H1 (cell line): ENCODE data around the gene OMP. TPM values are rescaled to one million over a fixed set of nuclear protein-coding genes. Genes with fewer than 3 reads are reported as not detected.

Experiments used
- CBX5 ChIP-seq: fragments of 300-800, 300-1000 bp; sonication (generic); IDR thresholded peaks from 2 replicates; pipeline ENCODE4 v1.7.1; 2016; ENCODE audit warnings: antibody characterized with exemption, low read length, low read depth
- NRF1 ChIP-seq: IDR thresholded peaks from 2 replicates; pipeline ENCODE4 v1.6.1; 2011; ENCODE audit warnings: mild to moderate bottlenecking, low read depth, low read length, improper control_type of control experiment
- RNF2 ChIP-seq: fragments of 200-900, 300-1000 bp; sonication (generic); IDR thresholded peaks from 2 replicates; pipeline ENCODE4 v1.7.1; 2016; ENCODE audit warnings: borderline replicate concordance, low read depth, mild to moderate bottlenecking, antibody characterized with exemption, low read length; ENCODE audit not compliant: poor library complexity, severe bottlenecking; ENCODE audit errors: missing control alignments
- SIN3A ChIP-seq, 2 experiments: IDR thresholded peaks in 1 of 2; conservative IDR thresholded peaks in 1 of 2; 2 replicates each; pipeline ENCODE4 v1.6.1; 2011 to 2012; ENCODE audit warnings: low read length in 2 of 2, improper control_type of control experiment in 1 of 2, low read depth in 1 of 2, mild to moderate bottlenecking in 1 of 2
- SP4 ChIP-seq: IDR thresholded peaks from 2 replicates; pipeline ENCODE4 v1.6.1; 2012; ENCODE audit warnings: low read length, inconsistent platforms
- TAF7 ChIP-seq: optimal IDR thresholded peaks from 2 replicates; pipeline ENCODE3; 2011; ENCODE audit warnings: low read depth, mild to moderate bottlenecking, inconsistent platforms, low read length, moderate library complexity, borderline replicate concordance
- polyA plus RNA-seq, 7 experiments: library from polyadenylated mRNA; depleted of rRNA in 3 of 7; stranded (reverse) in 5 of 7; unstranded in 2 of 7; fragments of >200 nt in 5 of 7; fragments of 200-250 nt in 2 of 7; gene quantifications; 1 replicate in 5 of 7; 2 replicates in 1 of 7; 4 replicates in 1 of 7; pipeline versions ENCODE4 v1.2.1 to v1.2.3, GENCODE V29; 2011 to 2013; ENCODE audit warnings: missing spikeins in 2 of 7, mixed read lengths in 2 of 7
- total RNA-seq: library from RNA; stranded (reverse); fragmentation: NEBNext Ultra II Directional; extraction: Animal tissue kit (Norgen Biotek cat#: 25700); gene quantifications from 2 replicates; pipeline ENCODE4 v1.2.1, GENCODE V29; 2021
- TF ChIP-seq, protein P1 (sequence below), 3 experiments: IDR thresholded peaks; 1 replicate in 2 of 3; 2 replicates in 1 of 3; pipeline versions ENCODE4 v1.5.1 to v1.6.1; 2011; ENCODE audit warnings: low read length in 3 of 3, mild to moderate bottlenecking in 3 of 3, inconsistent platforms in 2 of 3, low read depth in 1 of 3, moderate library complexity in 1 of 3; ENCODE audit not compliant: insufficient read depth in 1 of 3; ENCODE audit errors: control extremely low read depth in 1 of 3

OMP gene
- total and polyA plus RNA-seq, 2 of the 8 experiments (the other 6 are each of a cell fraction or from before 2014, with no cell fraction given) = not detected

DNA sequence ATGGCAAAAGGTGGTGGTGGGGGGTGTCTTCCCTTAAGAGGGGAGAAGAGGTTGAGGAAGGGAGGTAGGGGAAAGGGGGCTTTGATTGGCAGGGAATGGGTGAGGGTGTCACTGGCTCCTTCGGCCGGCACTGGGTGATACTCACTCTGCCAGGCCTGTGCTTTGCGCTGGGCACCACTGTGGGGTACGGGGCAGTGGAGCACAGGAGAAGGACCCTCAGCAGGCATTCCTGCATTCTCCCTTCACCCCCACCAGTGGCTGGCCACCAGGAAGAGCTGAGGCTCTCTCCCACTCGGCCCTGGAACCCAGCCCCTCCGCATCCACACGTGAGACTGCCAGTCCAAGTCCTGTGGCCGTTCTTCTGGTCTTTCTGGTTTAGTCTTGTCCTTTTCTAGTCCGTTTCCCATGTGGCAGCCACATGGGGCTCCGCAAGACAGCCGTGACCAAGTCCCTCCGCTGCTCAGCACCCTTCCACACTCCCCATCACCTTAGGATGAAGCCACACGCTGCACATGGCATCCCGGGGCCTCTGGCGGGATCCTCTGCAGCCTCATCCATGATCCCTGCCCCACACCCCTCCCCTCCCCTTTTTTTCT is 27.9 kb upstream of the OMP start (continued):
- TF ChIP-seq, protein P1, sequence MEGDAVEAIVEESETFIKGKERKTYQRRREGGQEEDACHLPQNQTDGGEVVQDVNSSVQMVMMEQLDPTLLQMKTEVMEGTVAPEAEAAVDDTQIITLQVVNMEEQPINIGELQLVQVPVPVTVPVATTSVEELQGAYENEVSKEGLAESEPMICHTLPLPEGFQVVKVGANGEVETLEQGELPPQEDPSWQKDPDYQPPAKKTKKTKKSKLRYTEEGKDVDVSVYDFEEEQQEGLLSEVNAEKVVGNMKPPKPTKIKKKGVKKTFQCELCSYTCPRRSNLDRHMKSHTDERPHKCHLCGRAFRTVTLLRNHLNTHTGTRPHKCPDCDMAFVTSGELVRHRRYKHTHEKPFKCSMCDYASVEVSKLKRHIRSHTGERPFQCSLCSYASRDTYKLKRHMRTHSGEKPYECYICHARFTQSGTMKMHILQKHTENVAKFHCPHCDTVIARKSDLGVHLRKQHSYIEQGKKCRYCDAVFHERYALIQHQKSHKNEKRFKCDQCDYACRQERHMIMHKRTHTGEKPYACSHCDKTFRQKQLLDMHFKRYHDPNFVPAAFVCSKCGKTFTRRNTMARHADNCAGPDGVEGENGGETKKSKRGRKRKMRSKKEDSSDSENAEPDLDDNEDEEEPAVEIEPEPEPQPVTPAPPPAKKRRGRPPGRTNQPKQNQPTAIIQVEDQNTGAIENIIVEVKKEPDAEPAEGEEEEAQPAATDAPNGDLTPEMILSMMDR (IDR thresholded peaks at IDR 0.05; ENCODE audit: control extremely low read depth in 1 of 3, insufficient read depth in 1 of 3, low read depth in 1 of 3, low read length in 3 of 3) = no peak
- TF ChIP-seq SP4 (no peak), SIN3A (conservative IDR thresholded peaks at IDR 0.05 in 1 of 2, IDR thresholded peaks at IDR 0.05 in 1 of 2; ENCODE audit: low read depth in 1 of 2, low read length in 2 of 2) (no peak), NRF1 (no peak), TAF7 (no peak), CBX5 (no peak), RNF2 (no peak)
